ENCODE data around the gene PLEKHA7. TPM values are rescaled to one million over a fixed set of nuclear protein-coding genes. Genes with fewer than 3 reads are reported as not detected.

The PLEKHA7 gene
- total and polyA plus RNA-seq, 8 donors = 14.9 to 29.9 (median 20.0) TPM

DNA sequence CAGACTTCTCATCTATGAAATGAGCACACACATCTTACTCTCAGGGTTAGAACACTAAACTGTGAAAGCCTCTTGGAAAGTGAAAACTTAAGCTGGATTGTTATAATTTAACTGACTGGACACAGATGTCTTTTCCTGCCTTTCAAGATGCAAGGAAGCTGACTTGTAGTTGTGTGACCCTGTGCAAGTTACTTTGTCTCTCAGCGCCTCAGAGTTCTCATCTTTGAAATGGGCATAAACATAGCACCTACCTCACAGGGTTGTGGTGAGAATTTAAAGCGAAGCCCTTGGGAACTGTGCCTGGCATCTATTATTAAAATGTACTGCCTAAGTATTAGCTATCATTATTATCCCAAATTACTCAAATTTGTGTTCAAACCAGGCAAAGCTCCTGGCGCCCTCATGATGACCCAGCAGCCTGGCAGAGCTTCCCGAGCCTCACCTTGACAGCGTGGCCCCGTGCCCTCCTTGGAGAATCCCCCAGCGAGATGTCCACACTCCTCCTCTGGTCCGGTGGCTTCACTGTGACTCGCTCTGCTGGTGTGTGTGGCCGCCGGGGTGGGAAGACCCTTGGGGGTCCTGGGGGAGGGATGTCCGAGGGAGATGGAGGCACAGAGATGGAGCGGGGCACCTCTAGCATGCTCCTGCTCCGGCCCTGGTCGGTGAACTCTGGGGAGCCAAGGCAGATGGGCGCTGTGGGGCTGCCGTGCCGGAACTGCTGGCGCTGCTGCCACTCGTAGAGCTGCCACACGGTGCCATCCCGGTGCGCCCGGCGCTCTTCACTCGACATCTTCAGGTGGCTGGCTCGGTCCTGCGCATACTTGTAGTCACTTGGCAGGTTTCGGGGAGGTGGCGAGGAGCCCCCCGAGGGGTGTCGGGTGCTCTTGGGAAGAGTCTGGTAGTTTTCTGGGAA lies 197.6 kb downstream of the PLEKHA7 start:
- intact Hi-C loops (cut with DNase I) = no loop called here
- H3K27me3 ChIP-seq = no peaks in the 10 kb centered on the region
- H3K4me3 ChIP-seq = no peak overlapping the region
- no peaks in the 10 kb centered on the region for H3K9me3 ChIP-seq
- ATAC-seq (no peak), FAIRE-seq (no peak), DNase-seq (peak in 1 of 6 donors; percentile 55)
- peaks cover 0 to 27% (median 0%) of the 10 kb centered on the region in 3 donors for H3K36me3 ChIP-seq
- H3K4me1 ChIP-seq = peaks cover 0 to 5% (median 0%) of the 10 kb centered on the region in 3 donors
- TF ChIP-seq CTCF (IDR thresholded peaks at IDR 0.05) = no peak
- no peak overlapping the region for H3K27ac ChIP-seq
- 94 to 96% methylated on average over 32 of the region's 32 CpGs for WGBS, 2 donors

DNA sequence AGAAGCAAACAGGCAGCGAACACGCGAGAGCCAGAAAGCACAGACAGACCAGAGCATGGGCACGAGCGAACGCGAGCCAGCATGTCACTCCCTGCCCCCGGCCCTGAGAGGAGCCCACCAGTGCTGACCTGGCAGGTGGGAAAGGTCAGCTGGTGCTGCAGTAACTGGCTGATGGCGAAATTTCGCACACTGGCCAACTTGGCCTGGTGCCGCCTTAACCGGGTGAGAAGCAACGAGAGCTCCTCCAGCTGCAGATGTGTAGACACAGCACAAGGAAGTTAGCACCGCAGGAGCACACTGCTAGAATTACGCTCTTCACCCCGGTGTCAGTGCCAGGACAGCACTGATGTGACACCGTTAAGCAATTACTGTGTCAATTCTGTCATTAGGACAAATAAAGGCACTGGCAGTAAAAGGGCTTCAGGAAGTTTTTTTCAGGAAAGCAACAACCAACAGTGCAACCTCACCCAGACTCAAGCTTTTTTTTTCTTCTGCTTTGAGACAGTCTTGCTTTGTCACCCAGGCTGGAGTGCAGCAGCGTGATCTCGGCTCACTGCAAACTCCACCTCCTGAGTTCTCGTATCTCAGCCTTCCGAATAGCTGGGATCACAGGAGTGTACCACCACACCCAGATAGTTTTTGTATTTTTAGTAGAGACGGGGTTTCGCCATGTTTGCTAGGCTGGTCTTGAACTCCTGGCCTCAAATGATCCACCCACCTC lies 199.0 kb downstream of the PLEKHA7 start:
- peaks cover 0 to 36% (median 0%) of the 10 kb centered on the region in 3 donors for H3K36me3 ChIP-seq

DNA sequence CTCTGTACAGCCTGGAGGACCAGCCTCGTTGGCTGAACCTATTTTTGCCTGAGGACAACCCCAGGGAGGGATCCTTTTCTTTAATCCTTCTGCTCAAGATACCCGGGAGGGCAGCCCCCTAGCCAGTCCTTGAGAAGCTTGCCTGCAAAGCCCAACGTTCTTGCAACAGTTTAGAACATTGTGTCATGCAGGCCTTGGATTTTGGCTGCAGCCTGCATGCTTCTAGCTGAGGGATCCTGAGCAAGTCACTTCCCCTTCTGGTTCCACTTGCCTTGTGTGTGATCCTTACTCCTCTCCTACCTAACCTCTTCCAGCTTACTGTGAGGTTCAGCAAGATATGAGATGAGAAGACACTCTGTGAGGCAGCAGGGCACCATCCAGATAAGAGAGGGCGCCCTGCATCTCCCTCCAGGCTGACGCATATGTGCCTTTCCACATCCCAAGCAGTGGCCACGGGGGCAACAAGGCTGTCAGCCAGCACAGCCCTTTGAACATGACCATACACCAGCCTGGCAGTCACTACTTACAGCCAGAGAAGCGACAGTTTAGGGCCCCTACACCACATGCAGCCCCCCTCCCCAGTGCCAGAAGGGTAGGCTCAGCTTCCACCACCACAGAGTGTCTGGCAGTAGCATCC lies 199.7 kb downstream of the PLEKHA7 start:
- DNase-seq = no peak
- H3K27ac ChIP-seq = peak overlapping the region in 1 of 4 donors; percentile 58
- H3K27me3 ChIP-seq = no peaks in the 10 kb centered on the region
- ATAC-seq = peak in 2 of 4 donors; percentile 11 to 20
- H3K4me3 ChIP-seq = no peak overlapping the region
- 81 to 86% methylated on average over 7 of the region's 7 CpGs for WGBS, 2 donors
- H3K36me3 ChIP-seq = peaks cover 0 to 36% (median 0%) of the 10 kb centered on the region in 3 donors
- H3K4me1 ChIP-seq = peaks cover 0 to 5% (median 0%) of the 10 kb centered on the region in 3 donors
- intact Hi-C loops (cut with DNase I) = no loop called here
- no peak for FAIRE-seq
- H3K9me3 ChIP-seq = no peaks in the 10 kb centered on the region
- no peak for TF ChIP-seq CTCF (IDR thresholded peaks at IDR 0.05)

More for the DNA sequence above, 199.0 kb downstream of the PLEKHA7 start:
- DNase-seq = peak; percentile 50 to 76 (median 73)
- intact Hi-C loops (cut with DNase I) = no loop called here
- Histone ChIP-seq H3K27me3 (no peaks in the 10 kb centered on the region), H3K9me3 (no peaks in the 10 kb centered on the region), H3K4me1 (peaks cover 0 to 5% (median 0%) of the 10 kb centered on the region in 3 donors), H3K4me3 (no peak overlapping the region), H3K27ac (peak overlapping the region in 1 of 4 donors; percentile 58)
- no peak for FAIRE-seq
- peak; percentile 65 to 86 (median 77) for ATAC-seq
- TF ChIP-seq CTCF (IDR thresholded peaks at IDR 0.05) = no peak
- 72 to 78% methylated on average over 23 of the region's 23 CpGs for WGBS, 2 donors

- no peak for TF ChIP-seq CTCF (IDR thresholded peaks at IDR 0.05)
- no peak overlapping the region for H3K27ac ChIP-seq
- no peaks in the 10 kb centered on the region for H3K27me3 ChIP-seq
- no peak for DNase-seq
- H3K36me3 ChIP-seq = peaks cover 0 to 36% (median 0%) of the 10 kb centered on the region in 3 donors
- no peak for FAIRE-seq
- no peak overlapping the region for H3K4me3 ChIP-seq
- 91 to 92% methylated on average over 5 of the region's 5 CpGs for WGBS, 2 donors
- intact Hi-C loops (cut with DNase I) = no loop called here
- no peak for ATAC-seq
- H3K9me3 ChIP-seq = no peaks in the 10 kb centered on the region
- peaks cover 0 to 5% (median 0%) of the 10 kb centered on the region in 3 donors for H3K4me1 ChIP-seq
Observed at GRCh38 chr11:16813126-16813525, 201.1 kb downstream of the PLEKHA7 start.
